HL-60 (cell line): ENCODE results near the gene SYT15B.
"Not testable (repeated sequence)": the region's sequence is repeated elsewhere in the genome, so short reads cannot be mapped to it uniquely, and the experiment has no call there.

Experiments
- POLR2AphosphoS5 ChIP-seq: IDR thresholded peaks from 2 replicates; pipeline ENCODE4 v1.6.1; 2012; ENCODE audit warnings: low read depth
- REST ChIP-seq: IDR thresholded peaks from 2 replicates; pipeline ENCODE4 v1.6.1; 2012; ENCODE audit warnings: low read depth; ENCODE audit not compliant: insufficient replicate concordance
- TF ChIP-seq, protein P1 (sequence below): IDR thresholded peaks from one replicate; pipeline ENCODE4 v1.5.1; 2011; ENCODE audit warnings: low read length, control low read depth, inconsistent platforms; ENCODE audit not compliant: insufficient read depth

GRCh38 chr10:47762674-47763553 is 478 bp downstream of the SYT15B start:
- TF ChIP-seq, protein P1, sequence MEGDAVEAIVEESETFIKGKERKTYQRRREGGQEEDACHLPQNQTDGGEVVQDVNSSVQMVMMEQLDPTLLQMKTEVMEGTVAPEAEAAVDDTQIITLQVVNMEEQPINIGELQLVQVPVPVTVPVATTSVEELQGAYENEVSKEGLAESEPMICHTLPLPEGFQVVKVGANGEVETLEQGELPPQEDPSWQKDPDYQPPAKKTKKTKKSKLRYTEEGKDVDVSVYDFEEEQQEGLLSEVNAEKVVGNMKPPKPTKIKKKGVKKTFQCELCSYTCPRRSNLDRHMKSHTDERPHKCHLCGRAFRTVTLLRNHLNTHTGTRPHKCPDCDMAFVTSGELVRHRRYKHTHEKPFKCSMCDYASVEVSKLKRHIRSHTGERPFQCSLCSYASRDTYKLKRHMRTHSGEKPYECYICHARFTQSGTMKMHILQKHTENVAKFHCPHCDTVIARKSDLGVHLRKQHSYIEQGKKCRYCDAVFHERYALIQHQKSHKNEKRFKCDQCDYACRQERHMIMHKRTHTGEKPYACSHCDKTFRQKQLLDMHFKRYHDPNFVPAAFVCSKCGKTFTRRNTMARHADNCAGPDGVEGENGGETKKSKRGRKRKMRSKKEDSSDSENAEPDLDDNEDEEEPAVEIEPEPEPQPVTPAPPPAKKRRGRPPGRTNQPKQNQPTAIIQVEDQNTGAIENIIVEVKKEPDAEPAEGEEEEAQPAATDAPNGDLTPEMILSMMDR: not testable (repeated sequence)
- TF ChIP-seq REST, POLR2AphosphoS5: not testable (repeated sequence)
